Suprapubic skin (tissue), 4 donors: ENCODE results near the gene SHISA7. TPM values are rescaled to one million over a fixed set of nuclear protein-coding genes. Genes with fewer than 3 reads are reported as not detected.

ENCODE experiments used
- DNase-seq, 2 donors: peaks; one replicate each; pipeline ENCODE4 v3.0.0-alpha.2; 2019; ENCODE audit warnings: low spot score in 2 of 2
- H3K27ac ChIP-seq: fragments of 200-600 bp; sonication (generic); one replicate; pipeline ENCODE4 v1.5.1; 2019
- H3K27me3 ChIP-seq: fragments of 200-600 bp; sonication (generic); one replicate; pipeline ENCODE4 v1.5.1; 2019
- H3K36me3 ChIP-seq: fragments of 200-600 bp; sonication (generic); one replicate; pipeline ENCODE4 v1.5.1; 2019
- H3K4me1 ChIP-seq: fragments of 200-600 bp; sonication (generic); one replicate; pipeline ENCODE4 v1.5.1; 2019
- H3K4me3 ChIP-seq: fragments of 200-600 bp; sonication (generic); one replicate; pipeline ENCODE4 v1.5.1; 2019; ENCODE audit warnings: mild to moderate bottlenecking
- H3K9me3 ChIP-seq: fragments of 200-600 bp; sonication (generic); one replicate; pipeline ENCODE4 v1.5.1; 2019
- EP300 ChIP-seq: sonication (generic); formaldehyde crosslinking; IDR thresholded peaks from one replicate; pipeline ENCODE4 v1.6.1; 2017; ENCODE audit warnings: antibody characterized with exemption
- POLR2A ChIP-seq, 2 donors: fragments of 450-650 bp; IDR thresholded peaks; one replicate each; pipeline ENCODE4 v1.6.1; 2017; ENCODE audit warnings: antibody characterized with exemption in 2 of 2, mild to moderate bottlenecking in 2 of 2, moderate library complexity in 2 of 2
- POLR2AphosphoS5 ChIP-seq, 3 donors: sonication (generic); formaldehyde crosslinking; IDR thresholded peaks; one replicate each; pipeline ENCODE4 v1.6.1; 2017; ENCODE audit warnings: antibody characterized with exemption in 3 of 3
- WGBS: methylation state at CpG from one replicate; pipeline ENCODE4 v1.1.5; 2018; 5-methylcytosine and 5-hydroxymethylcytosine counted together
- total RNA-seq, 4 donors: library from RNA; depleted of rRNA; stranded (reverse); fragments of >200 nt; gene quantifications; one replicate each; pipeline ENCODE4 v1.1.0, GENCODE V29; 2016
- TF ChIP-seq, protein P1 (sequence below), 2 donors: fragments of 200-600 bp in 1 of 2; fragments of 450-650 bp in 1 of 2; sonication (generic) in 1 of 2; IDR thresholded peaks; one replicate each; pipeline ENCODE4 v1.5.1; 2016 to 2019; ENCODE audit warnings: antibody characterized with exemption in 2 of 2, mild to moderate bottlenecking in 1 of 2, moderate library complexity in 1 of 2

The SHISA7 gene
- total RNA-seq, 4 donors from 2014 or later, result 0.08 to 0.26 TPM; not detected in 2

- TF ChIP-seq, protein P1, sequence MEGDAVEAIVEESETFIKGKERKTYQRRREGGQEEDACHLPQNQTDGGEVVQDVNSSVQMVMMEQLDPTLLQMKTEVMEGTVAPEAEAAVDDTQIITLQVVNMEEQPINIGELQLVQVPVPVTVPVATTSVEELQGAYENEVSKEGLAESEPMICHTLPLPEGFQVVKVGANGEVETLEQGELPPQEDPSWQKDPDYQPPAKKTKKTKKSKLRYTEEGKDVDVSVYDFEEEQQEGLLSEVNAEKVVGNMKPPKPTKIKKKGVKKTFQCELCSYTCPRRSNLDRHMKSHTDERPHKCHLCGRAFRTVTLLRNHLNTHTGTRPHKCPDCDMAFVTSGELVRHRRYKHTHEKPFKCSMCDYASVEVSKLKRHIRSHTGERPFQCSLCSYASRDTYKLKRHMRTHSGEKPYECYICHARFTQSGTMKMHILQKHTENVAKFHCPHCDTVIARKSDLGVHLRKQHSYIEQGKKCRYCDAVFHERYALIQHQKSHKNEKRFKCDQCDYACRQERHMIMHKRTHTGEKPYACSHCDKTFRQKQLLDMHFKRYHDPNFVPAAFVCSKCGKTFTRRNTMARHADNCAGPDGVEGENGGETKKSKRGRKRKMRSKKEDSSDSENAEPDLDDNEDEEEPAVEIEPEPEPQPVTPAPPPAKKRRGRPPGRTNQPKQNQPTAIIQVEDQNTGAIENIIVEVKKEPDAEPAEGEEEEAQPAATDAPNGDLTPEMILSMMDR (IDR thresholded peaks at IDR 0.05), result no peak
- TF ChIP-seq EP300 (no peak), POLR2AphosphoS5 (IDR thresholded peaks at IDR 0.05) (no peak), POLR2A (IDR thresholded peaks at IDR 0.05) (no peak)
- DNase-seq, result no peak
- H3K36me3 ChIP-seq, result no peaks in the 10 kb centered on the region
- no peak overlapping the region for H3K4me3 ChIP-seq
- WGBS, result 7% methylated on average over 18 of the region's 39 CpGs
- H3K27me3 ChIP-seq, result peaks cover 98% of the 10 kb centered on the region
- H3K9me3 ChIP-seq, result no peaks in the 10 kb centered on the region
- H3K4me1 ChIP-seq, result peaks cover 23% of the 10 kb centered on the region
- H3K27ac ChIP-seq, result no peak overlapping the region
Measured at GRCh38 chr19:55440411-55441105, 2.5 kb downstream of the SHISA7 start.

DNA sequence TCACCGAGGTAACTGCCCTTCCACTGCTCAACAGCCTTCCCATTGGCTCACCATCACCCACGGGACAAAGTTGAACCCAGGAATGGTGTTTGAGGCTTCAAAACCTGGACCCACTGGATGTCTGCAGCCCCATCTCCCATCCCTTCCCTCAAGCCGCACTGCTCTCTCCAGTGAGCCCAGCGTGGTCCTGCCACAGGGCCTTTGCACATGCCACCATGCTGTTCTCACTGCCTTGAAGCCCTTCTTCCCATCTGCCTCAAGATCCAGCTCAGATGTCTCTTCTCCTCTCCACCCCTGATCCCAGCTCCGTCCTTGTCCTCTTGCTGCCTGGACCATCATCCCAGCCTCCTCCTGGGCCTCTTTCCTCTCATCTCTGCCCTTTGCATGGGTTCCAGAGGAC lies 4.0 kb downstream of the SHISA7 start:
- WGBS, result 82% methylated on average over 5 of the region's 5 CpGs
- Histone ChIP-seq H3K9me3 (no peaks in the 10 kb centered on the region), H3K36me3 (no peaks in the 10 kb centered on the region), H3K4me1 (peaks cover 23% of the 10 kb centered on the region), H3K27me3 (peaks cover 86% of the 10 kb centered on the region), H3K4me3 (no peak overlapping the region), H3K27ac (no peak overlapping the region)
- no peak for DNase-seq
- no peak for TF ChIP-seq POLR2AphosphoS5 (IDR thresholded peaks at IDR 0.05)

GRCh38 chr19:55437410-55437809 lies 5.7 kb downstream of the SHISA7 start:
- Histone ChIP-seq H3K27ac (no peak overlapping the region), H3K36me3 (no peaks in the 10 kb centered on the region), H3K4me3 (no peak overlapping the region), H3K4me1 (peaks cover 21% of the 10 kb centered on the region), H3K9me3 (no peaks in the 10 kb centered on the region), H3K27me3 (peaks cover 85% of the 10 kb centered on the region)
- TF ChIP-seq, protein P1 (IDR thresholded peaks at IDR 0.05), result no peak
- no peak for TF ChIP-seq EP300
- no peak for TF ChIP-seq POLR2A (IDR thresholded peaks at IDR 0.05)
- no peak for TF ChIP-seq POLR2AphosphoS5 (IDR thresholded peaks at IDR 0.05)
- WGBS, result 2% methylated on average over 17 of the region's 17 CpGs
- DNase-seq, result no peak

GRCh38 chr19:55436847-55437246 lies 6.3 kb downstream of the SHISA7 start:
- H3K36me3 ChIP-seq, result no peaks in the 10 kb centered on the region
- DNase-seq, result no peak
- no peak for TF ChIP-seq EP300
- no peak overlapping the region for H3K4me3 ChIP-seq
- 42% methylated on average over 8 of the region's 8 CpGs for whole genome bisulfite sequencing
- H3K27ac ChIP-seq, result no peak overlapping the region
- no peaks in the 10 kb centered on the region for H3K9me3 ChIP-seq
- H3K4me1 ChIP-seq, result peaks cover 15% of the 10 kb centered on the region
- peaks cover 85% of the 10 kb centered on the region for H3K27me3 ChIP-seq

- 98% methylated on average over 4 of the region's 4 CpGs for WGBS
- H3K4me3 ChIP-seq, result no peak overlapping the region
- no peak overlapping the region for H3K27ac ChIP-seq
- TF ChIP-seq EP300, result no peak
- H3K36me3 ChIP-seq, result no peaks in the 10 kb centered on the region
- H3K27me3 ChIP-seq, result peaks cover 79% of the 10 kb centered on the region
- H3K4me1 ChIP-seq, result peaks cover 4% of the 10 kb centered on the region
- H3K9me3 ChIP-seq, result no peaks in the 10 kb centered on the region
- no peak for DNase-seq
Measured at GRCh38 chr19:55435020-55435419, 8.1 kb downstream of the SHISA7 start.

- H3K27me3 ChIP-seq, result peaks cover 79% of the 10 kb centered on the region
- no peaks in the 10 kb centered on the region for H3K9me3 ChIP-seq
- no peaks in the 10 kb centered on the region for H3K36me3 ChIP-seq
- no peak overlapping the region for H3K27ac ChIP-seq
- 67% methylated on average over 4 of the region's 4 CpGs for WGBS
- no peak for TF ChIP-seq POLR2A (IDR thresholded peaks at IDR 0.05)
- TF ChIP-seq, protein P1 (IDR thresholded peaks at IDR 0.05), result no peak
- TF ChIP-seq POLR2AphosphoS5 (IDR thresholded peaks at IDR 0.05), result no peak
- TF ChIP-seq EP300, result no peak
- peaks cover 4% of the 10 kb centered on the region for H3K4me1 ChIP-seq
- no peak for DNase-seq
- no peak overlapping the region for H3K4me3 ChIP-seq
Measured at GRCh38 chr19:55434356-55434919, 8.7 kb downstream of the SHISA7 start.
